GM18505 (cell line): Measurements from ENCODE around the gene FAM181B.
"Not testable (repeated sequence)": the region's sequence is repeated elsewhere in the genome, so short reads cannot be mapped to it uniquely, and the experiment has no call there.

Experiments used
- ATAC-seq: cut with Tn5 transposase; IDR thresholded peaks from one replicate; pipeline ENCODE4 v1.9.1; 2021; ENCODE audit not compliant: unreplicated experiment
- POLR2A ChIP-seq: IDR thresholded peaks from 4 replicates; pipeline ENCODE4 v1.6.1; 2011; ENCODE audit warnings: borderline replicate concordance; ENCODE audit not compliant: insufficient read depth, insufficient read length; ENCODE audit errors: extremely low read depth

Gene FAM181B

GRCh38 chr11:82720267-82721065, 13.2 kb downstream of the FAM181B start:
- TF ChIP-seq POLR2A, result no peak
- ATAC-seq, result no peak

GRCh38 chr11:82719361-82720105, 14.1 kb downstream of the FAM181B start:
- no peak for TF ChIP-seq POLR2A
- no peak for ATAC-seq

GRCh38 chr11:82718821-82719220, 14.8 kb downstream of the FAM181B start:
- TF ChIP-seq POLR2A, result no peak
- no peak for ATAC-seq

- no peak for ATAC-seq
- TF ChIP-seq POLR2A, result no peak
Measured at GRCh38 chr11:82718307-82718706, 15.4 kb downstream of the FAM181B start.

- no peak for TF ChIP-seq POLR2A
- ATAC-seq, result no peak
Measured at GRCh38 chr11:82714346-82715174, 19.1 kb downstream of the FAM181B start.

GRCh38 chr11:82711648-82712047, 22.0 kb downstream of the FAM181B start:
- TF ChIP-seq POLR2A, result no peak
- ATAC-seq, result no peak

- no peak for ATAC-seq
- no peak for TF ChIP-seq POLR2A
Measured at GRCh38 chr11:82703796-82704195, 29.9 kb downstream of the FAM181B start.

GRCh38 chr11:82703226-82703625, 30.4 kb downstream of the FAM181B start:
- ATAC-seq, result no peak
- TF ChIP-seq POLR2A, result no peak

GRCh38 chr11:82701847-82702520, 31.7 kb downstream of the FAM181B start:
- TF ChIP-seq POLR2A, result no peak
- peak; percentile 53 for ATAC-seq

- no peak for TF ChIP-seq POLR2A
- ATAC-seq, result no peak
Measured at GRCh38 chr11:82698576-82699352, 34.9 kb downstream of the FAM181B start.

GRCh38 chr11:82692981-82693380, 40.7 kb downstream of the FAM181B start:
- no peak for TF ChIP-seq POLR2A
- ATAC-seq, result no peak

GRCh38 chr11:82689347-82689746, 44.3 kb downstream of the FAM181B start:
- ATAC-seq, result not testable (repeated sequence)
